Stimulated activated naive B cell treated with anti-CD40 and anti-IgM and Interleukin-4, amounts not matched to agents 10 μg/mL and 1 μg/mL and 100 μg/mL, for 72 hours (primary cell): Measurements from ENCODE around the gene MAP4K2.
"Not testable (repeated sequence)": the region's sequence is repeated elsewhere in the genome, so short reads cannot be mapped to it uniquely, and the experiment has no call there.

ENCODE experiments used
- ATAC-seq, 2 donors: fragments of 150-1000 bp; cut with Tn5 transposase; replicated peaks; 2 replicates each; pipeline ENCODE4 v1.10.0; 2021; ENCODE audit warnings: moderate library complexity in 1 of 2
- DNase-seq: peaks from one replicate; pipeline ENCODE4 v3.0.0; 2021
- H3K27ac Mint-ChIP-seq: one replicate; pipeline ENCODE4 v1.8.0; 2022; ENCODE audit warnings: mild to moderate bottlenecking, mixed read lengths
- H3K27me3 Mint-ChIP-seq, 2 donors: one replicate each; pipeline ENCODE4 v1.8.0; 2022; ENCODE audit warnings: mixed read lengths in 2 of 2
- H3K36me3 Mint-ChIP-seq, 2 donors: one replicate each; pipeline ENCODE4 v1.8.0; 2022; ENCODE audit warnings: mixed read lengths in 2 of 2, mild to moderate bottlenecking in 1 of 2
- H3K4me1 Mint-ChIP-seq, 2 donors: one replicate each; pipeline ENCODE4 v1.8.0; 2022; ENCODE audit warnings: mixed read lengths in 2 of 2, mild to moderate bottlenecking in 1 of 2
- H3K4me3 Mint-ChIP-seq, 2 donors: one replicate each; pipeline ENCODE4 v1.8.0; 2022; ENCODE audit warnings: mild to moderate bottlenecking in 2 of 2, mixed read lengths in 2 of 2, moderate library complexity in 1 of 2
- H3K9me3 Mint-ChIP-seq, 2 donors: one replicate each; pipeline ENCODE4 v1.8.0; 2022; ENCODE audit warnings: mixed read lengths in 2 of 2, mild to moderate bottlenecking in 1 of 2

The MAP4K2 gene

DNA sequence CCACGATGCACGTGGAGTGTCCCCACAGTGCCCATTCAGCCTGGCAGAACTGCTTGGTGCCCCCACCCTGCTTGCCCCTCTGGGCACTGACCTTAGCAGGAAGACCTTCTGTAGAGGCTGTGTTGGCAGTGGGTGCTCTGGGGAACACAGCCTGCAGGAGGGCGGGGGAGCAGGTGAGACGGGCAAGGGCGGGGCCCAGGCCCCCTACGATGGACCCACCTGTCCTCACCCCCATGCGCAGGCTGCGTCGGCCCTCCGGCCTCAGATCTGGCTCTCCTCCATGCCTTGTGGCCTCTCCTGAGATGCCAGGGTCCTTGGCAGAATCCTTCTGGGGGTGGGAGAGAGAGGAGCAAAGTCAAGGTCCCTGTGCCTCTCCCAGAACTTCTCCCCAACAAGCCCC lies 30.5 kb upstream of the MAP4K2 start:
- H3K9me3 Mint-ChIP-seq = no peaks in the 10 kb centered on the region
- no peak for ATAC-seq
- H3K27ac Mint-ChIP-seq = no peak overlapping the region
- peaks cover 0 to 6% of the 10 kb centered on the region in 2 donors for H3K36me3 Mint-ChIP-seq
- no peak overlapping the region for H3K4me3 Mint-ChIP-seq
- DNase-seq = no peak
- H3K27me3 Mint-ChIP-seq = no peaks in the 10 kb centered on the region
- H3K4me1 Mint-ChIP-seq = peaks cover 6 to 10% of the 10 kb centered on the region in 2 donors

GRCh38 chr11:64833198-64833502 lies 30.1 kb upstream of the MAP4K2 start:
- ATAC-seq = no peak
- no peaks in the 10 kb centered on the region for H3K9me3 Mint-ChIP-seq
- H3K4me3 Mint-ChIP-seq = no peak overlapping the region
- H3K27ac Mint-ChIP-seq = no peak overlapping the region
- peaks cover 6 to 10% of the 10 kb centered on the region in 2 donors for H3K4me1 Mint-ChIP-seq
- peaks cover 0 to 6% of the 10 kb centered on the region in 2 donors for H3K36me3 Mint-ChIP-seq
- no peaks in the 10 kb centered on the region for H3K27me3 Mint-ChIP-seq
- no peak for DNase-seq

- no peak for DNase-seq
- no peaks in the 10 kb centered on the region for H3K27me3 Mint-ChIP-seq
- peaks cover 0 to 6% of the 10 kb centered on the region in 2 donors for H3K36me3 Mint-ChIP-seq
- H3K4me1 Mint-ChIP-seq = peaks cover 6 to 10% of the 10 kb centered on the region in 2 donors
- no peak overlapping the region for H3K27ac Mint-ChIP-seq
- ATAC-seq = no peak
- no peaks in the 10 kb centered on the region for H3K9me3 Mint-ChIP-seq
- no peak overlapping the region for H3K4me3 Mint-ChIP-seq
These were observed 29.6 kb upstream of the MAP4K2 start for GRCh38 chr11:64832467-64833197.

GRCh38 chr11:64831411-64831891 lies 28.4 kb upstream of the MAP4K2 start:
- no peak for ATAC-seq
- Mint-ChIP-seq H3K4me1 (peaks cover 3 to 5% of the 10 kb centered on the region in 2 donors), H3K27me3 (no peaks in the 10 kb centered on the region), H3K4me3 (no peak overlapping the region), H3K36me3 (peaks cover 0 to 6% of the 10 kb centered on the region in 2 donors), H3K27ac (no peak overlapping the region), H3K9me3 (no peaks in the 10 kb centered on the region)
- no peak for DNase-seq

DNA sequence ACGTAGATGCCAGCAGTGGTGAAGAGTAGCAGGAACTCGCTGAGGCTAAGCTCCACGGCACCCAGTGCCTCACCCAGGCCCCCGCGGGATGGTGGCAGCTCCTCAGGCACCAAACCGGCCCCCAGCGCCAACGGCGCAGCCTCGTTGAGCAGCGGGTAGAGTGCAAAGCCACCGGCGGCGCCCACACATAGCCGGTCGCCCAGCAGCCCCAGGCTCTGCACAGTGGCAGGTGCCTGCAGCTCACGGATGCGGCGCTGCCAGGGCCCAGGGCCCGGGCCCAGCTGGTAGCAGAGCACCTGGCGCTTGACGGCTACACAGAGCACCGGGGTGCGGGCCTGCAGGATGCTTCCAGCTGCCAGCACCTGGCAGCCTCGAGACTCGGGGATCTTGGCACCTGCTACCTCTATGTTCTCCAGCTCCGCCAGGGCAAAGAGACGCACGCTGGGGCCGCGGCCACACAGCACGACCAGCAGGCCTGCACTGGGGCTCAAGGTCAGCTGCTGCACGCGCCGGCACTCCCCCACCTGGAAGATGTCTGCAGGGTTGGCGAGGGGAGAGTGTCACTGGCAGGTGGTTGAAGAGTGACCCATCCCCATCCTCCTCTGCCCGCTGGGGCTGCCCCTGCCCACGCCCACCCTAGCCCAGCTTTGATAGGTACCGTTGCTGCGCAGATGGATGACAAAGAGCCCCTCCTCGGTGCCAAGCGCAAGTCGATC lies 26.7 kb upstream of the MAP4K2 start:
- H3K9me3 Mint-ChIP-seq = no peaks in the 10 kb centered on the region
- H3K4me3 Mint-ChIP-seq = no peak overlapping the region
- no peak for DNase-seq
- no peaks in the 10 kb centered on the region for H3K27me3 Mint-ChIP-seq
- H3K4me1 Mint-ChIP-seq = peaks cover 3 to 5% of the 10 kb centered on the region in 2 donors
- peaks cover 0 to 6% of the 10 kb centered on the region in 2 donors for H3K36me3 Mint-ChIP-seq
- no peak for ATAC-seq
- no peak overlapping the region for H3K27ac Mint-ChIP-seq

GRCh38 chr11:64827451-64827839 lies 24.4 kb upstream of the MAP4K2 start:
- Mint-ChIP-seq H3K4me3 (no peak overlapping the region), H3K27ac (no peak overlapping the region), H3K36me3 (peaks cover 0 to 6% of the 10 kb centered on the region in 2 donors), H3K27me3 (no peaks in the 10 kb centered on the region), H3K9me3 (no peaks in the 10 kb centered on the region), H3K4me1 (peaks cover 3 to 5% of the 10 kb centered on the region in 2 donors)
- ATAC-seq (no peak), DNase-seq (no peak)

DNA sequence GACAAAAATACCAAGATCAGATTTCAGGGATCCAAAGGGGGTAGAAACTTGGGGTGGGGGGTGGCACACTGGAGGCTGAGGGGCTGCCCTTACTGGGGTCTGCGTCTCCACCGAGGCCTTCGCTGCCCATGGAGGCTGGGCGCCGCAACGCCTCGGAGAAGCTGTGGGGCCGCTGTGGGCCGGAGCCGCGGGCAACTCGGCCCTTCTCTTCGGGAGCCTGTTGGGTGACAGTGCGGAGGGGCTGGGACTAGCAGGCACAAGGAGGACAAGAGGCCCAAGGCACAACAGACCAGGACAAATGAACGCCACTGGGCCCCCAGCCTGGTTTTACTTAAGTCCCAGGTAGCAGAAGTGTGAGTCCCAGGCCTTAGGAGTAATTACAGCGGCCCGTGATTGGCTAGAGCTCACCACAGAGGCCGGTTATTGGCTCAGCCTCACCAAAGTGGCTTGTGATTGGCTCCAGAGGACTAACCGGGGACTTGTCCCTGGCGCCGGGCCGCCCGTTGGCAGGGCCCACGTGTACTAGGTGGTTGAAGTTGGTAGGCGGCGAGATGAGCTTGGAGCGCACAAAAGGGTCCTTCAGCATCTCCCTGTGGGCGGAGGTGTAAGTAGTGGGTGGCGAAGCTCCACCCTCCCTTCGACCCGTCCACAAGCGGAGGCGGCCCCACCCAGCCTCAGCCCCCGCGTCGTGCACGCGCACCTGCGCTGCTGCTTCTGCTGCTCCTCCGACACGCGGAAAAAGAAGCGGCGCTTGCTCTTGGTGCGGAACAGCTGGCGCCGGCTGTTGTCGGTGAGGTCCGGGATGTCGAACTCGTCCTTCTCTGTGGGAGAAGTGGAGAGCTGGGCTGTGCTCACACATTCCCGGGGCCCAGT lies 23.8 kb upstream of the MAP4K2 start:
- DNase-seq (no peak), ATAC-seq (no peak)
- H3K27me3 Mint-ChIP-seq = no peaks in the 10 kb centered on the region
- peaks cover 3 to 5% of the 10 kb centered on the region in 2 donors for H3K4me1 Mint-ChIP-seq
- H3K9me3 Mint-ChIP-seq = no peaks in the 10 kb centered on the region
- H3K27ac Mint-ChIP-seq = no peak overlapping the region
- peaks cover 0 to 4% of the 10 kb centered on the region in 2 donors for H3K36me3 Mint-ChIP-seq
- no peak overlapping the region for H3K4me3 Mint-ChIP-seq

DNA sequence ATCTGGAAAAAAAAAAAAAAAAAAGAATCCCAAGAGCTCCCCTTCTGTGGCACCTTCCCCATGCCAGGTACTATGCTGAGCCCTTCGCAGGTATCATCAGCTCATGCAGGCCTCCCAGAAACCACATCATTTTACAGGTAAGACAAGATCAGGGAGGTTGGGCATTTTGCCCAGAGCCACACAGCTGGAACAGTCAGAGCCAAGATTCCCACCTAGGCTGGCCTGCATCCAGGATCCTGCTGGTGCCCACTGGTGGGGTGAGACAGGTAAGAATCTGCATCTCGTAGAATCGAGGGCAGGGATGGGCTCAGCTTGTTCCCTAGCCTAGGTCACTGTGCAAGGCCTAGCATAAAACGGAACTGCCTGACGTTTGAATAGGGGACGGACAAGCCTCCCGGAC lies 23.0 kb upstream of the MAP4K2 start:
- ATAC-seq (no peak), DNase-seq (no peak)
- Mint-ChIP-seq H3K9me3 (no peaks in the 10 kb centered on the region), H3K4me1 (peaks cover 3 to 5% of the 10 kb centered on the region in 2 donors), H3K27ac (no peak overlapping the region), H3K36me3 (peaks cover 0 to 2% of the 10 kb centered on the region in 2 donors), H3K27me3 (no peaks in the 10 kb centered on the region), H3K4me3 (no peak overlapping the region)

- Mint-ChIP-seq H3K4me3 (no peak overlapping the region), H3K27ac (no peak overlapping the region), H3K4me1 (no peaks in the 10 kb centered on the region), H3K27me3 (no peaks in the 10 kb centered on the region), H3K9me3 (no peaks in the 10 kb centered on the region), H3K36me3 (no peaks in the 10 kb centered on the region)
- DNase-seq = no peak
- ATAC-seq = no peak
These were observed 20.6 kb upstream of the MAP4K2 start for GRCh38 chr11:64823568-64824119.

GRCh38 chr11:64817476-64817875 lies 14.5 kb upstream of the MAP4K2 start:
- ATAC-seq = no peak
- no peaks in the 10 kb centered on the region for H3K36me3 Mint-ChIP-seq
- H3K9me3 Mint-ChIP-seq = no peaks in the 10 kb centered on the region

GRCh38 chr11:64815433-64815832 lies 12.4 kb upstream of the MAP4K2 start:
- DNase-seq, H3K9me3 Mint-ChIP-seq, ATAC-seq, H3K4me3 Mint-ChIP-seq, H3K36me3 Mint-ChIP-seq, H3K27me3 Mint-ChIP-seq: not testable (repeated sequence)
- peaks cover 14 to 17% of the 10 kb centered on the region in 2 donors for H3K4me1 Mint-ChIP-seq
- H3K27ac Mint-ChIP-seq = peak overlapping the region; percentile 20

More at GRCh38 chr11:64817476-64817875, 14.5 kb upstream of the MAP4K2 start:
- no peak overlapping the region for H3K4me3 Mint-ChIP-seq
- H3K4me1 Mint-ChIP-seq = peaks cover 12 to 13% of the 10 kb centered on the region in 2 donors
- H3K27me3 Mint-ChIP-seq = no peaks in the 10 kb centered on the region
- DNase-seq = no peak
- peak overlapping the region; percentile 21 for H3K27ac Mint-ChIP-seq

DNA sequence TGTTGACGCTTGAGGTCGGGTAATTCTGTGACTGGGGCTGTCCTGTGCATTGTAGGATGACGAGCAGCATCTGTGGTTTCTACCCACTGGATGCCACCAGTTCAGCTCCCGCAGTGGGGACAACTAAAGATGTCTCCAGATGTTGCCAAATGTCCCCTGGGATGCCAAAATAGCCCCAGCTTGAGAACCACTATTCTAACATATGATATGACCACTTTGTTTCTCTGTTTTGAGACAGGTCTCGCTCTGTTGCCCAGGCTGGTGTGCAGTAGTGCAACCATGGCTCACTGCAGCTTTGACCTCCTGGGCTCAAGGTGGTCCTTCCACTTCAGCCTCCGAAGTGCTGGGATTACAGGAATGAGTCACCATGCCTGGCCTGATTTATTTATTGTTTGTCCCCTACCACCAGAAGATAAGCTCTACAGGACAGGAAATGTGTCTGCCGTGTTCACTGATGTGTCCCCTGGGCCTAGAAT lies 11.7 kb upstream of the MAP4K2 start:
- peaks cover 18 to 23% of the 10 kb centered on the region in 2 donors for H3K4me1 Mint-ChIP-seq
- peak overlapping the region; percentile 76 for H3K27ac Mint-ChIP-seq
- peak overlapping the region in 1 of 2 donors; percentile 2 for H3K4me3 Mint-ChIP-seq
- H3K36me3 Mint-ChIP-seq = peaks cover 3 to 4% of the 10 kb centered on the region in 2 donors
- H3K27me3 Mint-ChIP-seq = no peaks in the 10 kb centered on the region
- H3K9me3 Mint-ChIP-seq = no peaks in the 10 kb centered on the region
- DNase-seq (peak; percentile 77), ATAC-seq (peak; percentile 68 to 72)

DNA sequence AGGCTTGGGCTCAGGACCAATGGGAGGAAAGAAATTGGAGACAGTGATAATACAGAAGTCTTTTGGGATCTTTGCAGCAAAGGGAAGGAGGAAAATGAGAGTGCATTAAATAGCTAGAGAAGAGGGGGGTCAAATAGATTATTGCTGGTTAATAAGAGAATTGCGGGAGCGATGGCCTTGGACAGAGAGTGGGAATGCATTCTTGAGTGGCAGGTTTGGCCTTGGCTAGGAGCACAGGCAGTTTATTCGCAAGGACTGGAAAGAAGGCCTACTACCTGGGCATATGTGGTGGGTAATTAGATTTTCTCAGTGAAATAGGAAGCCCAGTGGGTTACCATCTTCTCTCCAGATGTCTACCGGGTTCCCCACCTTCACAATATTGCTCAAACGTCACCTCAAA lies 10.8 kb upstream of the MAP4K2 start:
- no peak overlapping the region for H3K27ac Mint-ChIP-seq
- no peaks in the 10 kb centered on the region for H3K9me3 Mint-ChIP-seq
- H3K4me1 Mint-ChIP-seq = peaks cover 24 to 32% of the 10 kb centered on the region in 2 donors
- peaks cover 4 to 5% of the 10 kb centered on the region in 2 donors for H3K36me3 Mint-ChIP-seq
- H3K4me3 Mint-ChIP-seq = no peak overlapping the region
- H3K27me3 Mint-ChIP-seq = no peaks in the 10 kb centered on the region
- DNase-seq = no peak
- ATAC-seq = no peak

GRCh38 chr11:64810891-64811272 lies 7.9 kb upstream of the MAP4K2 start:
- DNase-seq = no peak
- Mint-ChIP-seq H3K27me3 (no peaks in the 10 kb centered on the region), H3K27ac (peak overlapping the region; percentile 98), H3K4me3 (peak overlapping the region; percentile 95 to 99), H3K9me3 (no peaks in the 10 kb centered on the region), H3K36me3 (peaks cover 20% of the 10 kb centered on the region in 2 donors), H3K4me1 (peaks cover 34 to 45% of the 10 kb centered on the region in 2 donors)
- peak; percentile 18 to 29 for ATAC-seq
